GM21526 (cell line): ENCODE results near the gene MPIG6B.
"Not testable (repeated sequence)": the region's sequence is repeated elsewhere in the genome, so short reads cannot be mapped to it uniquely, and the experiment has no call there.

Experiments
- ATAC-seq: cut with Tn5 transposase; IDR thresholded peaks from one replicate; pipeline ENCODE4 v1.9.1; 2021; ENCODE audit warnings: moderate library complexity; ENCODE audit not compliant: unreplicated experiment, low FRiP score

MPIG6B gene

GRCh38 chr6:31700740-31701401 lies 22.3 kb upstream of the MPIG6B start:
- ATAC-seq, result no peak

- no peak for ATAC-seq
Measured at GRCh38 chr6:31701666-31702404, 21.3 kb upstream of the MPIG6B start.

- ATAC-seq, result no peak
Measured at GRCh38 chr6:31702405-31702818, 20.8 kb upstream of the MPIG6B start.

DNA sequence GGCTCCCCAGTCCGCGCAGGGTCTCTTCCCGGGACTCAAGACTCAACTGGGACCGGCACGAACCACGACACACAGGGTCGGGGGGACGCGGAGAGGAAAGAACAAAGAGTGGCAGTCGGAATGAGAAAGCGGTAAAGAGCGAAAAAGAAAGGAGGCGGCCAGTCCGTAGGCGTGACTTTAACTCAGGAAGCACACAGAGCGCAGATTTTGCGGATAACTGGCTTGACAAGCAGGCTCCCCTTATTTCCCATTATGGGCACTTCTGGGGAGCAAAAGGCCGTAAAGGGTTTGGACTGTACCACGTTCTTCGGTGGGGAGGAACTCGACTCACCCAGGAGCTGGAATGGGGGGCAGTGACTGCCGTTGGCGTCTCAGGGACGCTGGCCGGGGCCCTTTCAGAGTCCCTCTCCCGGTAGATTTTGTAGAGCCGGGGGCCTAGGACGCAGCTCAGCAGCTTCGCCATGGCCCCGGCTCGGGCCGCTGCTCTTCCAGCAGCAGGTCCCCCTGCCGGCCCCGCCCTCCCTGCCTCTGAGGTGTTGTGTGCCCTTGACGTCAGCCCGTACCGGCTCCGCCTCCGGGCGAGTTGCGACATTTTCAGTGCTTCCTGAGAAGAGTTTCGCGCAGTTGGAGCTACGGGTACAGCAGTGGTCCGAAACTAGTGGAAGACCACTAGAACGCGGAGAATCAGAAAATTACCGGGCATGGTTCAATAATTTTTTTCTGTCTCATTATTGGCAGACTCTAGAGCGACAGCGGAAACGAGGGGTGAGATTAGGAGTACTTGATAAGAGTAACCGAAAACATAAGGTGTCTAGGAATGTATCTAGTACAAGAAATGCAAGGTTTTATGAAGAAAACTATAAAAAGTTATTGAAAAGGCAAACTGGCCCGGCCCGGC lies 20.1 kb upstream of the MPIG6B start, which contains the start of gene ABHD16A:
Gene ABHD16A, minus strand, starts transcription at position 506 of the 898 bp plus-strand sequence. Its CDS starts 43 bp downstream, at position 463.
- peak; percentile 71 for ATAC-seq

DNA sequence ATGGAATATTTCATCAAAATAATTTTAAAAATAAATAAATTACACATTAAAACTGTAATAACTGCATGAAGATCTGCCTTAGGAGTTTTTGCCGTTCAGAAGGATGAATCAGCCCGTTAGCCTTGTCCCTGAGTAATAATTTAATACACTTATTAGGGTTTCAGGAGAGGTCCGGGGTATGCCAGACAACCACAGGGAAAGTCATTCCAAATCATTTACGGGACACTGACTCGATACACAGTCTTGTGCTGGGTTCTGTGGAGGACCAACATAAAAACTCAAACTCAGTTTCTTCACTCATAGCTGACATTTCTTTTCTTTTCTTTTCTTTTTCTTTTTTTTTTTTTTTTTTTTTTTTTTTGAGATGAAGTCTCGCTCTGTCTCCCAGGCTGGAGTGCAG lies 17.2 kb upstream of the MPIG6B start:
- no peak for ATAC-seq

DNA sequence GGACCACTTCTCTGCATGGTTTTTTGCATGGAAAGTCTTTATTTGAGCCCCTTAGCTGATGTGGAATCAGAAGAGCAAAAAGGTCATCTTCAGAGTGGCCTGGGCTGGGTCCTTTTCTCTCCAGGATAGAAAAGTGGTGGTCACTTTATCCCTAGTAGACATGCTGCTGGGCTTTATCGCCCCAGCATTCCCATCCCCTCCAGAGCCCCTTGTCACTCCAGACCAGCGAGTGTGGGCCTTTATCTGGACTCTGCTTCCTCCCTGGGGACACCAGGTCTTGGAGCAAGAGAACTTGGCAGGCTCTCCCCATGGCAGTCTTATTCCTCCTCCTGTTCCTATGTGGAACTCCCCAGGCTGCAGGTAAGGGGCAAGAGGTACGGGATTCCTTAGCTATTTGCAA lies 16.6 kb upstream of the MPIG6B start, which contains the start of gene LY6G6F:
Gene LY6G6F, plus strand, starts transcription at position 268 of the 400 bp plus-strand sequence. Its CDS starts 41 bp downstream, at position 309.
- no peak for ATAC-seq

GRCh38 chr6:31707701-31708100 lies 15.5 kb upstream of the MPIG6B start:
- ATAC-seq, result no peak

DNA sequence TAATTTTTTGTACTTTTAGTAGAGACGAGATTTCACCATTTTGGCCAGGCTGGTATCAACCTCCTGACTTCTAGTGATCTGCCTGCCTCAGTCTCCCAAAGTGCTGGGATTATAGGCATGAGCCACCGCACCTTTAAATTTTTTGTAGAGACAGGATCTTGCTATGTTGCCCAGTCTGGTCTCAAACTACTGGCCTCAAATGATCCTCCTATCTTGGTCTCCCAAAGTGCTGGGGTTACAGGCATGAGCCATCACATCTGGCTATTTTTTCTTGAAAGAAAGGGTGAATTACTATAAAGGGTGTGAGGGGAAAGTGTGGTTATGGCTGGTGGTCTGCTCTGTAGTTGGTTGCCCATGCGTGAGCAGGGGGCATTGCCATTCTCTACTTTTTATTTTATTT lies 14.9 kb upstream of the MPIG6B start:
- ATAC-seq, result no peak

DNA sequence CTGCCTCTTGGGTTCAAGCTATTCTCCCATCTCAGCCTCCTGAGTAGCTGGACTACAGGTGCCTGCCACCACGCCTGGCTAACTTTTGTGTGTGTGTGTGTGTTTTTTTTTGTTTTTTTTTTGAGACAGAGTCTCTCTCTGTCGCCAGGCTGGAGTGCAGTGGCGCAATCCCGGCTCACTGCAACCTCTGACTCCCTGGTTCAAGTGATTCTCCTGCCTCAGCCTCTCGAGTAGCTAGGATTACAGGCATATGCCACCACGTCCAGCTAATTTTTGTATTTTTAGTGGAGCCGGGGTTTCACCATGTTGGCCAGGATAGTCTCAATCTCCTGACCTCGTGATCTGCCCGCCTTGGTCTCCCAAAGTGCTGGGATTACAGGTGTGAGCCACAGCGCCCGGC lies 14.0 kb upstream of the MPIG6B start:
- ATAC-seq, result not testable (repeated sequence)

DNA sequence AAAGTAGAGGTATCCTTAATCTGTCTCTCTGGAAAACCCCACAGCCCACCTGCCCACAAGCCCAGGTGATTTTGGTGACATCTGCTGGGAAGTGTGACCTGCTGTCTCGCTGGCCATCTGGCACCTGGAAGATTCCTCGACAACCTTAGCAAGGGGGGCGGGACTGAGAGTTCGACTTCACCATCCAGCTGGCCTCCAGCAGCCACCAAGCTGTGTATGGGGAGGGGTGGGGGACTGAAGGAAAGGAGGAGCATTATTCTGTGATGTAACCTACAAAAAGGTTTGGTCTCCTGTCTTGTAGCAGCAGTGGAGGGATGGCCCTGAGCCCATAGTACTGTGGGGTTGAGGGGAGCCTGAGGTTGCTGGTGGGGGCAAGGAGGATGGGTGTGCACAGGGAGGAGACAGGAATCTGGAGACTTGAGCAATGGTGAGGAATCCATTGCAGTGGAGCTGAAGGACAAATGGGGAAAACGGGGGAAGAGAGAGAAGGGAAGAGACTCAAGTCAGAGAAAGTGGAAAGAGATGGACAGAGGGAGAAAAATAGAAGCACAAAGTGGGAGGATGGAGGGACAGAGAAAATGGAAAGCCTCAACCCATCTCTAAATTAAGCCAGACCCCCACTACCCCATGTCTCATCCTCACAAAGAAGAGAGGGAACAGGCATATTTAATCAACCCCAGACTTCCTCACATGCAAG lies 12.5 kb upstream of the MPIG6B start:
- no peak for ATAC-seq

- no peak for ATAC-seq
Measured at GRCh38 chr6:31711233-31711632, 11.9 kb upstream of the MPIG6B start.

GRCh38 chr6:31712296-31712695 lies 10.9 kb upstream of the MPIG6B start:
- no peak for ATAC-seq

DNA sequence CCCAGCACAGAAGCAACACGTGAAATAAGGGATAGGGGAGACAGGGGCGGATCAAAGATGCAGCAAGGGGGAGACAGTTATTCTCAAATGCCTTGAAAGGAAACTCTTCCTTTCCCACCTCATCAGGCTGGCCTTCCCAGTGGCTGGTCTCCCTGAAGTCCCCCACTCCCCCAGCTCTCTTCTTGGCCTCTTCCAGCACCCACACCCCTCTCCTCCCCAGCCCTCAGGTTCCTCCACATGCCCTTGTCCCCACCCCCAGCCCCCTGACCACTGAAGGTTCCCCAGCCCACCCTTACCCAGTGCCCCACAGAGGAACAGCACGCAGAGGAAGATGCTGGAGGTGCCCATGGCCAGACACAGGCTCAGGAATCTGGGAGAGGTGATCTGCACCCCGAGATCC lies 9.7 kb upstream of the MPIG6B start:
- no peak for ATAC-seq

GRCh38 chr6:31713991-31714684 lies 9.0 kb upstream of the MPIG6B start:
- no peak for ATAC-seq

- ATAC-seq, result no peak
Measured at GRCh38 chr6:31715022-31715958, 7.9 kb upstream of the MPIG6B start, which contains the start of gene LY6G6D. Gene LY6G6D, plus strand, starts transcription at chr6:31715348. Its CDS starts 8 bp downstream, at chr6:31715356.

GRCh38 chr6:31717499-31718222 lies 5.5 kb upstream of the MPIG6B start:
- ATAC-seq, result no peak

- ATAC-seq, result no peak
Measured at GRCh38 chr6:31718265-31718664, 4.9 kb upstream of the MPIG6B start.

GRCh38 chr6:31719001-31719400 lies 4.2 kb upstream of the MPIG6B start:
- no peak for ATAC-seq
